ENCODE results near the gene CFAP77. TPM values are rescaled to one million over a fixed set of nuclear protein-coding genes. Genes with fewer than 3 reads are reported as not detected.

CFAP77 gene
- total and polyA plus RNA-seq, 2 experiments from 2014 or later: not detected

- no peak overlapping the region for H3K4me3 ChIP-seq
- DNase-seq: no peak
- no peaks in the 10 kb centered on the region for H4K20me1 ChIP-seq (ENCODE audit: insufficient read depth)
- no peaks in the 10 kb centered on the region for H3K9me3 ChIP-seq (ENCODE audit: low read depth)
- no peaks in the 10 kb centered on the region for H3K9me2 ChIP-seq (ENCODE audit: insufficient read depth)
- H3K27ac ChIP-seq: no peak overlapping the region
- H2AFZ ChIP-seq: no peak overlapping the region
- in situ Hi-C loops (cut with MboI): no loop called here
- H3K79me2 ChIP-seq (ENCODE audit: insufficient read depth): no peaks in the 10 kb centered on the region
- H3K27me3 ChIP-seq (replicated peaks; ENCODE audit: insufficient read depth): peaks cover 14% of the 10 kb centered on the region
- no peaks in the 10 kb centered on the region for H3F3A ChIP-seq (ENCODE audit: insufficient read depth)
- H3K4me1 ChIP-seq (ENCODE audit: insufficient read depth): no peaks in the 10 kb centered on the region
- no peak for TF ChIP-seq EZH2 (IDR thresholded peaks at IDR 0.05; ENCODE audit: insufficient read depth, poor library complexity, severe bottlenecking)
- H3K4me2 ChIP-seq (ENCODE audit: unreplicated experiment): no peak overlapping the region
- 25 to 26% methylated on average over 5 of the region's 5 CpGs for WGBS, 2 experiments (ENCODE audit: low coverage in 1 of 2, low lambda C conversion rate in 2 of 2, missing lambda C conversion rate in 2 of 2)
- H3K36me3 ChIP-seq (ENCODE audit: low read depth): no peaks in the 10 kb centered on the region
- no peak overlapping the region for H3K9ac ChIP-seq
Measured at GRCh38 chr9:132525308-132526023, 115.5 kb downstream of the CFAP77 start.

- H3K9me2 ChIP-seq (ENCODE audit: insufficient read depth): no peaks in the 10 kb centered on the region
Measured at GRCh38 chr9:132531195-132531594, 121.2 kb downstream of the CFAP77 start.

GRCh38 chr9:132531710-132532570 is 121.9 kb downstream of the CFAP77 start:
- Histone ChIP-seq H3K79me2 (ENCODE audit: insufficient read depth) (no peaks in the 10 kb centered on the region), H3K9ac (no peak overlapping the region), H2AFZ (no peak overlapping the region), H4K20me1 (ENCODE audit: insufficient read depth) (no peaks in the 10 kb centered on the region), H3K27ac (no peak overlapping the region), H3K4me1 (ENCODE audit: insufficient read depth) (no peaks in the 10 kb centered on the region), H3K9me2 (ENCODE audit: insufficient read depth) (no peaks in the 10 kb centered on the region), H3K27me3 (replicated peaks; ENCODE audit: insufficient read depth) (peaks cover 21% of the 10 kb centered on the region), H3K4me2 (ENCODE audit: unreplicated experiment) (no peak overlapping the region), H3K9me3 (ENCODE audit: low read depth) (no peaks in the 10 kb centered on the region), H3F3A (ENCODE audit: insufficient read depth) (no peaks in the 10 kb centered on the region), H3K36me3 (ENCODE audit: low read depth) (no peaks in the 10 kb centered on the region), H3K4me3 (no peak overlapping the region)
- in situ Hi-C loops (cut with MboI): no loop called here
- DNase-seq: no peak
- WGBS, 2 experiments (ENCODE audit: low coverage in 1 of 2, low lambda C conversion rate in 2 of 2, missing lambda C conversion rate in 2 of 2): 50 to 57% methylated on average over 25 of the region's 25 CpGs
- no peak for TF ChIP-seq EZH2phosphoT487 (IDR thresholded peaks at IDR 0.05; ENCODE audit: insufficient read depth, low read depth)
- no peak for TF ChIP-seq EZH2 (IDR thresholded peaks at IDR 0.05; ENCODE audit: insufficient read depth, poor library complexity, severe bottlenecking)

More at GRCh38 chr9:132531195-132531594, 121.2 kb downstream of the CFAP77 start:
- H3K27ac ChIP-seq: no peak overlapping the region
- H2AFZ ChIP-seq: no peak overlapping the region
- H3K79me2 ChIP-seq (ENCODE audit: insufficient read depth): no peaks in the 10 kb centered on the region
- no peak overlapping the region for H3K4me2 ChIP-seq (ENCODE audit: unreplicated experiment)
- no peaks in the 10 kb centered on the region for H3F3A ChIP-seq (ENCODE audit: insufficient read depth)
- H3K9me3 ChIP-seq (ENCODE audit: low read depth): no peaks in the 10 kb centered on the region
- no peak for DNase-seq
- TF ChIP-seq EZH2 (IDR thresholded peaks at IDR 0.05; ENCODE audit: insufficient read depth, poor library complexity, severe bottlenecking) (no peak), EZH2phosphoT487 (IDR thresholded peaks at IDR 0.05; ENCODE audit: insufficient read depth, low read depth) (no peak)
- 11 to 13% methylated on average over 13 of the region's 13 CpGs for WGBS, 2 experiments (ENCODE audit: low coverage in 1 of 2, low lambda C conversion rate in 2 of 2, missing lambda C conversion rate in 2 of 2)
- no peaks in the 10 kb centered on the region for H4K20me1 ChIP-seq (ENCODE audit: insufficient read depth)
- in situ Hi-C loops (cut with MboI): no loop called here
- H3K4me1 ChIP-seq (ENCODE audit: insufficient read depth): no peaks in the 10 kb centered on the region
- no peaks in the 10 kb centered on the region for H3K36me3 ChIP-seq (ENCODE audit: low read depth)
- no peak overlapping the region for H3K9ac ChIP-seq
- peaks cover 21% of the 10 kb centered on the region for H3K27me3 ChIP-seq (replicated peaks; ENCODE audit: insufficient read depth)
- no peak overlapping the region for H3K4me3 ChIP-seq

GRCh38 chr9:132534832-132535231 is 124.8 kb downstream of the CFAP77 start:
- TF ChIP-seq EZH2 (IDR thresholded peaks at IDR 0.05; ENCODE audit: insufficient read depth, poor library complexity, severe bottlenecking) (no peak), EZH2phosphoT487 (IDR thresholded peaks at IDR 0.05; ENCODE audit: insufficient read depth, low read depth) (no peak)
- H2AFZ ChIP-seq: no peak overlapping the region
- 71 to 72% methylated on average over 2 of the region's 2 CpGs for WGBS, 2 experiments (ENCODE audit: low coverage in 1 of 2, low lambda C conversion rate in 2 of 2, missing lambda C conversion rate in 2 of 2)
- H3K27me3 ChIP-seq (replicated peaks; ENCODE audit: insufficient read depth): peaks cover 34% of the 10 kb centered on the region
- H4K20me1 ChIP-seq (ENCODE audit: insufficient read depth): no peaks in the 10 kb centered on the region
- H3K9ac ChIP-seq: no peak overlapping the region
- H3K27ac ChIP-seq: no peak overlapping the region
- no peak overlapping the region for H3K4me3 ChIP-seq
- H3K79me2 ChIP-seq (ENCODE audit: insufficient read depth): no peaks in the 10 kb centered on the region
- in situ Hi-C loops (cut with MboI): no loop called here
- no peaks in the 10 kb centered on the region for H3K9me3 ChIP-seq (ENCODE audit: low read depth)
- no peak overlapping the region for H3K4me2 ChIP-seq (ENCODE audit: unreplicated experiment)
- DNase-seq: no peak
- H3K4me1 ChIP-seq (ENCODE audit: insufficient read depth): no peaks in the 10 kb centered on the region
- H3F3A ChIP-seq (ENCODE audit: insufficient read depth): no peaks in the 10 kb centered on the region
- no peaks in the 10 kb centered on the region for H3K9me2 ChIP-seq (ENCODE audit: insufficient read depth)
- H3K36me3 ChIP-seq (ENCODE audit: low read depth): no peaks in the 10 kb centered on the region
